Bronchial epithelial cell (primary cell): ENCODE measurements around the gene GOLGA6L2. TPM values are rescaled to one million over a fixed set of nuclear protein-coding genes. Genes with fewer than 3 reads are reported as not detected.
"Not testable (repeated sequence)": the region's sequence is repeated elsewhere in the genome, so short reads cannot be mapped to it uniquely, and the experiment has no call there.

Experiments used
- DNase-seq: peaks from one replicate; pipeline ENCODE4 v3.0.0-alpha.2; 2010; ENCODE audit warnings: low read depth
- FAIRE-seq: peaks from 2 replicates; lab custom pipeline; 2011; peaks lifted over from hg19 to GRCh38; lab: Jason Lieb, UNC
- H3K27me3 ChIP-seq: 2 replicates; pipeline ENCODE4 v1.5.1; 2011; ENCODE audit warnings: low read length; ENCODE audit not compliant: control insufficient read depth, insufficient read depth
- H3K36me3 ChIP-seq: 2 replicates; pipeline ENCODE4 v1.5.1; 2011; ENCODE audit warnings: low read length; ENCODE audit not compliant: control insufficient read depth, insufficient read depth
- H3K4me3 ChIP-seq: 2 replicates; pipeline ENCODE4 v1.5.1; 2011; ENCODE audit warnings: mild to moderate bottlenecking, low read depth, low read length, control low read depth
- total RNA-seq: library from RNA; depleted of rRNA; stranded (reverse); fragments of >200 nt; gene quantifications from 2 replicates; pipeline ENCODE4 v1.2.1, GENCODE V29; 2014
- TF ChIP-seq, protein P1 (sequence below): IDR thresholded peaks from 2 replicates; pipeline ENCODE4 v1.5.1; 2011; ENCODE audit warnings: mild to moderate bottlenecking, moderate library complexity, low read length, control low read depth, inconsistent platforms; ENCODE audit not compliant: insufficient read depth, severe bottlenecking

GOLGA6L2 gene
- total RNA-seq, 1 donor from 2014 or later, result not detected

DNA sequence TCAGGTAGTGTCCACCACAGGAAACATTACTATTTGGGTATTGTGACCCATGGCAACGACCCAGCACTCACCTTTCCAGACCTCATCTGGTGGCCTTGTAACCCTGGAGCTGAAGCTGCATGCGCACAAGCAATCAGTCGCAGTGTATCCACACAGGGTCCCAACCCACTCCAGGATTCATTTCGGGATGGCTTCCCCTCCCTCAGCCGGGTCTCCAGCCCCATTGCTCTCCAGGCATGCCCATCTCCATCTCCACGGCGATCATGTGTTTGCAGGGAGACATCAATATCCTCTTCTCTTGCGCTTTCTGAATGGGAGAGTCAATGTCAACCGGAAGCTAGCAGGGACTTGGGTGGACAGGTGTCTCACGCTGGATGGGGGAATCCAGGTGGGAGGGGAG lies 35.2 kb downstream of the GOLGA6L2 start:
- no peak for FAIRE-seq
- H3K36me3 ChIP-seq, result no peaks in the 10 kb centered on the region
- H3K27me3 ChIP-seq, result no peaks in the 10 kb centered on the region
- no peak overlapping the region for H3K4me3 ChIP-seq
- TF ChIP-seq, protein P1, sequence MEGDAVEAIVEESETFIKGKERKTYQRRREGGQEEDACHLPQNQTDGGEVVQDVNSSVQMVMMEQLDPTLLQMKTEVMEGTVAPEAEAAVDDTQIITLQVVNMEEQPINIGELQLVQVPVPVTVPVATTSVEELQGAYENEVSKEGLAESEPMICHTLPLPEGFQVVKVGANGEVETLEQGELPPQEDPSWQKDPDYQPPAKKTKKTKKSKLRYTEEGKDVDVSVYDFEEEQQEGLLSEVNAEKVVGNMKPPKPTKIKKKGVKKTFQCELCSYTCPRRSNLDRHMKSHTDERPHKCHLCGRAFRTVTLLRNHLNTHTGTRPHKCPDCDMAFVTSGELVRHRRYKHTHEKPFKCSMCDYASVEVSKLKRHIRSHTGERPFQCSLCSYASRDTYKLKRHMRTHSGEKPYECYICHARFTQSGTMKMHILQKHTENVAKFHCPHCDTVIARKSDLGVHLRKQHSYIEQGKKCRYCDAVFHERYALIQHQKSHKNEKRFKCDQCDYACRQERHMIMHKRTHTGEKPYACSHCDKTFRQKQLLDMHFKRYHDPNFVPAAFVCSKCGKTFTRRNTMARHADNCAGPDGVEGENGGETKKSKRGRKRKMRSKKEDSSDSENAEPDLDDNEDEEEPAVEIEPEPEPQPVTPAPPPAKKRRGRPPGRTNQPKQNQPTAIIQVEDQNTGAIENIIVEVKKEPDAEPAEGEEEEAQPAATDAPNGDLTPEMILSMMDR, result no peak
- no peak for DNase-seq

DNA sequence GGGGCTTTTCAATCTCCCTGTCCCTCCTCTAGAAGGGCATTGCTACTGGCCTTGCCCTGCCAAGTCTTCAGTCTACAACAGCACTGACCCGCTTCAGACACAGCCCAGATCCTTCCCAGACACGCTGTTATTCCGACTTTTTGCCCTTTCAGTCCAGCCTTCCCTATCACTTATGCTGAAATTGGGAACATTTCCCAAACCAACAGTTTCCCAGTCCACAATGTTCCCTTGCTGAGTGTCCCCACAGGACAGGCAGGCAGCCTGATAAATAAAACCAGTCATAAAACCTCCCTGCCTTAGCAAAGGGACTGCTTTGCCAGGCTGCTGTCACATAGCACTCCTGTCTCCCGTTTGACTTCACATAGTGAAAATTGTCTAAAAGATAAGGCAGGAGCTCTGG lies 43.5 kb downstream of the GOLGA6L2 start:
- H3K4me3 ChIP-seq, result no peak overlapping the region
- H3K36me3 ChIP-seq, result no peaks in the 10 kb centered on the region
- TF ChIP-seq, protein P1, result no peak
- no peaks in the 10 kb centered on the region for H3K27me3 ChIP-seq
- FAIRE-seq (no peak), DNase-seq (no peak)

DNA sequence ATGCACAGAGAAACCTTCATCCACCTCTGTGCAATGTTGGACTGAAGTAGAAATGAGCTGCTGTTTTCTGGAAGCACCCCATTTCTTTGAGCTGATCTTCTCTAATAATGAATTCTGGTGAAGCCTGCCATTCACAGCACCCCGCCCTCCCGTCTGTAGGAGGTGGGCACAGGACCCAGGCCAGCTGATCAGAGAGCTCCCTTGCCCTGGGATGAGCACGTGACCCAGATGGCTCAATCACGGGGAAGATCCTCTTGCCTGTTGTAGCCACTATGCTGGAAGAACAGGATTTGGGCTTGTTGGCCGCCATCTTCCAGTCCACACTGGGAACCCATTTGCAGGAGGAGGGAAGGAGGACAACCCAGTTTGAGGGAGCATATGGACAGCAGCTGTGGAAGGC lies 44.5 kb downstream of the GOLGA6L2 start:
- no peak overlapping the region for H3K4me3 ChIP-seq
- H3K36me3 ChIP-seq, result no peaks in the 10 kb centered on the region
- FAIRE-seq (peak; percentile 79), DNase-seq (no peak)
- H3K27me3 ChIP-seq, result no peaks in the 10 kb centered on the region
- TF ChIP-seq, protein P1, result no peak

DNA sequence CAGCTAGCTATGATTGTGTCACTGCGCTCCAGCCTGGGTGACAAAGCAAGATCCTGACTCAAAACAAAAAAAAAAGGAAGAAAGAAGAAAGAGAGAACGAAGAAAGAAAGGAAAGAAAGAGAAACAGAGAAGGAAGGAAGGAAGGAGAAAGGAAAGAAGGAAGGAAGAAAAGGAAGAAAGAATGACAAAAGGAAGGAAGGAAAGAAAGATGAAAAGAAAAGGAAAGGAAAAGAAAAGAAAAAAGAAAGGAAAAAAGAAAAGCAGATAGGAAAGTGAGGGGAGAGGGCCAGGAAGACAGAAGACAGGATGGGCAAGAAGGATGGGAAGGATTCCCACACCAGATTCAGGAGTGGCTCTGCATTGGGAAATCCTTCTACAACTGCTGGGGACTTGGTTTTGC lies 44.9 kb downstream of the GOLGA6L2 start:
- Histone ChIP-seq H3K27me3 (no peaks in the 10 kb centered on the region), H3K4me3 (no peak overlapping the region), H3K36me3 (no peaks in the 10 kb centered on the region)
- TF ChIP-seq, protein P1, result no peak
- no peak for DNase-seq
- FAIRE-seq, result no peak

DNA sequence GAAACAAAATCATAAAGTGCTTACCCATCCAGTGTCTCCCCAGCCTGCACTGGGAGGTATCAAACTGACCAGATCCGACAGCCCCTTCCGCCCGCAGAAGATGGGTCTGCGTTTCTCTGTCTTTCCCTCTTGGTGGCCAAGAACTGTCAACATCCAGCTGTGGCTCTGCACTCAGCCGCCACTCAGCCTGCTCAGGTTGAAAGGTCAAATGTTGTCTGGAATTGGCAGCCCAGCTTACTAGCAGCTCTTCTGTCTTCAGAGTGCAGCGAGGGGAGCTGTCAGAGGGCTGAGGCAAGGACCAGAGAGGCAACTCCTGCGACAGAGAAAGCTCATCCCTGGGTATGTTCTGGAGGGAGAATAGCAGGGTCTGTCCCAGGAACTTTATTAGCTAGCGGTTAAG lies 45.4 kb downstream of the GOLGA6L2 start:
- no peak for FAIRE-seq
- H3K4me3 ChIP-seq, result no peak overlapping the region
- TF ChIP-seq, protein P1, result no peak
- H3K27me3 ChIP-seq, result no peaks in the 10 kb centered on the region
- H3K36me3 ChIP-seq, result no peaks in the 10 kb centered on the region
- DNase-seq, result no peak

DNA sequence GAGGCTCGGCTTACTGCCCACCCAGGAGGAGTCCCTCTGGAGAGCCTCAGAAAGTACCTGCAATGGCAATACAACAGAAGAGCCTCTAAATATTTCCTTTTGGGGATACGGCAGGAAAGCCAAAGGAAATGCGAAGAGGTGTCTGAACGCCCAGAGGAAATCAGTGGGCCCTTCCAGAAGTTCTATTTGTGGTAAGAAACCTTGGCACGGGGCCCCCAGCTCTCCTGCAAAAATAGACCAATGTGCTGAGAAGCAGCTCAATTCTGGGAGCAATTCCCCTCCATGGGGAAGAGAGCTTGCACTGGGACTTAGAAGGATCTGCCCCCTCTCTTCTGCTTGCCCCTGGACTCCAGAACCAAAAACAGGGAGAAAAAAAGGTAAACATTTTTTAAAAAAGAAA lies 47.8 kb downstream of the GOLGA6L2 start:
- H3K27me3 ChIP-seq, H3K4me3 ChIP-seq, H3K36me3 ChIP-seq, FAIRE-seq, DNase-seq: not testable (repeated sequence)

DNA sequence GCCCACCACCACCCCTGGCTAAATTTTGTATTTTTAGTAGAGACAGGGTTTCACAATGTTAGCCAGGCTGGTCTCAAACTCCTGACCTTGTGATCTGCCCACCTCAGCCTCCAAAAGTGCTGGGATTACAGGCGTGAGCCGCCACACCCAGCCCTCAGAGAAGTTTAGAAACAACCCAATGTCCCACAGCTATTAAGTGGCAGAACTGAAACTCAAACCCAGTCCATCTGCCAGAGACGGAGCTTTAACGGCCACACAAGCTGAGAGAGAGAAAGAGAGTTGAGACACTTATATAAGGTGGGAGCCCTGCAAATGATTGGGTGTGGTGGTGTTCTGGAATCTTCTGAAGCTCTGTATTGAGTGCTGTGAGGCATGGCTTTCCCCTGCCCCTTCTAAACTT lies 48.7 kb downstream of the GOLGA6L2 start:
- not testable (repeated sequence) for H3K36me3 ChIP-seq, DNase-seq, FAIRE-seq, H3K27me3 ChIP-seq, H3K4me3 ChIP-seq
